Epidermal melanocyte (primary cell): ENCODE data around the gene CALN1.

ENCODE experiments used
- DNase-seq: peaks from one replicate; pipeline ENCODE4 v3.0.0; 2011; ENCODE audit warnings: low spot score; ENCODE audit not compliant: insufficient read length

Gene CALN1

GRCh38 chr7:71808115-71808514 is 604.0 kb downstream of the CALN1 start:
- no peak for DNase-seq

GRCh38 chr7:71804256-71804655 is 607.9 kb downstream of the CALN1 start:
- DNase-seq: no peak

GRCh38 chr7:71801976-71802375 is 610.2 kb downstream of the CALN1 start:
- DNase-seq: no peak

GRCh38 chr7:71800321-71800720 is 611.8 kb downstream of the CALN1 start:
- no peak for DNase-seq

- DNase-seq: no peak
Measured at GRCh38 chr7:71795410-71795809, 616.7 kb downstream of the CALN1 start.

GRCh38 chr7:71793251-71793650 is 618.9 kb downstream of the CALN1 start:
- DNase-seq: no peak

GRCh38 chr7:71787513-71787912 is 624.6 kb downstream of the CALN1 start:
- no peak for DNase-seq

GRCh38 chr7:71785216-71785615 is 626.9 kb downstream of the CALN1 start:
- no peak for DNase-seq

- DNase-seq: no peak
Measured at GRCh38 chr7:71784781-71785180, 627.4 kb downstream of the CALN1 start.

- no peak for DNase-seq
Measured at GRCh38 chr7:71784180-71784579, 628.0 kb downstream of the CALN1 start.

- no peak for DNase-seq
Measured at GRCh38 chr7:71783779-71784178, 628.4 kb downstream of the CALN1 start.

- DNase-seq: no peak
Measured at GRCh38 chr7:71782051-71782450, 630.1 kb downstream of the CALN1 start.

- DNase-seq: no peak
Measured at GRCh38 chr7:71780282-71780681, 631.9 kb downstream of the CALN1 start.

- DNase-seq: no peak
Measured at GRCh38 chr7:71777278-71777677, 634.9 kb downstream of the CALN1 start.

- DNase-seq: no peak
Measured at GRCh38 chr7:71776726-71777125, 635.4 kb downstream of the CALN1 start.

- DNase-seq: no peak
Measured at GRCh38 chr7:71775648-71776047, 636.5 kb downstream of the CALN1 start.

- no peak for DNase-seq
Measured at GRCh38 chr7:71772779-71773178, 639.4 kb downstream of the CALN1 start.

- no peak for DNase-seq
Measured at GRCh38 chr7:71770269-71770907, 641.8 kb downstream of the CALN1 start.

GRCh38 chr7:71769326-71769725 is 642.8 kb downstream of the CALN1 start:
- no peak for DNase-seq

GRCh38 chr7:71768450-71768849 is 643.7 kb downstream of the CALN1 start:
- DNase-seq: no peak

GRCh38 chr7:71766016-71766415 is 646.1 kb downstream of the CALN1 start:
- DNase-seq: no peak

- no peak for DNase-seq
Measured at GRCh38 chr7:71761336-71761735, 650.8 kb downstream of the CALN1 start.

GRCh38 chr7:71754828-71755227 is 657.3 kb downstream of the CALN1 start:
- DNase-seq: no peak
